HepG2 (cell line): ENCODE data around the gene NSF. TPM values are rescaled to one million over a fixed set of nuclear protein-coding genes. Genes with fewer than 3 reads are reported as not detected.

Experiments
- ARNT2 ChIP-seq: sonication (generic); formaldehyde crosslinking; IDR thresholded peaks from 2 replicates; pipeline ENCODE4 v1.8.0; 2022; ENCODE audit warnings: mild to moderate bottlenecking, low read depth, missing genetic modification reagents, moderate library complexity
- CAMTA2 ChIP-seq: sonication (generic); formaldehyde crosslinking; IDR thresholded peaks from 2 replicates; pipeline ENCODE4 v1.4.0; 2020; ENCODE audit warnings: mild to moderate bottlenecking, missing genetic modification reagents, borderline replicate concordance
- CEBPB ChIP-seq: IDR thresholded peaks from 2 replicates; pipeline ENCODE4 v1.6.1; 2011; ENCODE audit warnings: low read depth, low read length, improper control_type of control experiment, borderline replicate concordance
- DNMT3B ChIP-seq: conservative IDR thresholded peaks from 2 replicates; pipeline ENCODE4 v1.6.1; 2016; ENCODE audit warnings: missing biosample characterization, control low read depth
- ELK4 ChIP-seq: sonication (generic); formaldehyde crosslinking; IDR thresholded peaks from 2 replicates; pipeline ENCODE4 v1.9.0; 2021; ENCODE audit warnings: missing genetic modification reagents, borderline replicate concordance
- GPBP1L1 ChIP-seq: sonication (generic); formaldehyde crosslinking; IDR thresholded peaks from 2 replicates; pipeline ENCODE4 v1.5.0; 2020; ENCODE audit warnings: mild to moderate bottlenecking, missing genetic modification reagents
- GTF2F1 ChIP-seq: fragments of 150-350 bp; IDR thresholded peaks from 2 replicates; pipeline ENCODE4 v1.6.1; 2014; ENCODE audit warnings: low read length
- HOXA9 ChIP-seq: sonication (generic); formaldehyde crosslinking; IDR thresholded peaks from 2 replicates; pipeline ENCODE4 v1.8.1; 2022; ENCODE audit warnings: missing genetic modification reagents, mild to moderate bottlenecking, moderate library complexity, borderline replicate concordance
- JUND ChIP-seq: sonication (generic); formaldehyde crosslinking; IDR thresholded peaks from 2 replicates; pipeline ENCODE4 v1.8.0; 2022; ENCODE audit warnings: mild to moderate bottlenecking, missing genetic modification reagents
- KDM3A ChIP-seq: IDR thresholded peaks from 2 replicates; pipeline ENCODE4 v1.6.1; 2018; ENCODE audit warnings: low read depth, missing compliant biosample characterization
- NCOA2 ChIP-seq: sonication (generic); formaldehyde crosslinking; IDR thresholded peaks from 2 replicates; pipeline ENCODE4 v1.8.0; 2022; ENCODE audit warnings: inconsistent platforms
- NFIC ChIP-seq: IDR thresholded peaks from 2 replicates; pipeline ENCODE4 v1.6.1; 2012; ENCODE audit warnings: mild to moderate bottlenecking, low read length, inconsistent platforms
- NFRKB ChIP-seq: fragments of 450-650 bp; IDR thresholded peaks from 2 replicates; pipeline ENCODE4 v1.6.1; 2017
- POLR2AphosphoS2 ChIP-seq: IDR thresholded peaks from 2 replicates; pipeline ENCODE4 v1.6.1; 2011; ENCODE audit warnings: low read depth, low read length, improper control_type of control experiment
- SMAD1 ChIP-seq: sonication (generic); formaldehyde crosslinking; IDR thresholded peaks from 2 replicates; pipeline ENCODE4 v1.4.0; 2020; ENCODE audit warnings: missing genetic modification reagents, low read depth, mild to moderate bottlenecking, borderline replicate concordance
- TRIM22 ChIP-seq: fragments of 450-650 bp; IDR thresholded peaks from 2 replicates; pipeline ENCODE4 v1.6.1; 2017
- TRIM24 ChIP-seq: sonication (generic); formaldehyde crosslinking; IDR thresholded peaks from 2 replicates; pipeline ENCODE4 v1.8.0; 2022; ENCODE audit warnings: mild to moderate bottlenecking, missing genetic modification reagents
- ZFP62 ChIP-seq: sonication (generic); formaldehyde crosslinking; IDR thresholded peaks from 2 replicates; pipeline ENCODE4 v1.4.0; 2020; ENCODE audit warnings: missing genetic modification reagents
- ZNF180 ChIP-seq: sonication (generic); formaldehyde crosslinking; IDR thresholded peaks from 2 replicates; pipeline ENCODE4 v1.4.0; 2020; ENCODE audit warnings: low read depth, missing genetic modification reagents, borderline replicate concordance
- ZNF232 ChIP-seq: sonication (generic); formaldehyde crosslinking; IDR thresholded peaks from 2 replicates; pipeline ENCODE4 v1.4.0; 2020; ENCODE audit warnings: missing genetic modification reagents, borderline replicate concordance
- ZNF256 ChIP-seq: sonication (generic); formaldehyde crosslinking; conservative IDR thresholded peaks from 2 replicates; pipeline ENCODE4 v1.4.0; 2020; ENCODE audit warnings: missing genetic modification reagents
- ZNF446 ChIP-seq: sonication (generic); formaldehyde crosslinking; IDR thresholded peaks from 2 replicates; pipeline ENCODE4 v1.5.0; 2020; ENCODE audit warnings: mild to moderate bottlenecking, missing genetic modification reagents
- ZNF496 ChIP-seq: sonication (generic); formaldehyde crosslinking; IDR thresholded peaks from 2 replicates; pipeline ENCODE4 v1.8.1; 2023; ENCODE audit warnings: mild to moderate bottlenecking, moderate library complexity, missing genetic modification reagents; ENCODE audit not compliant: insufficient replicate concordance
- ZNF556 ChIP-seq: sonication (generic); formaldehyde crosslinking; IDR thresholded peaks from 2 replicates; pipeline ENCODE4 v1.4.0; 2020; ENCODE audit warnings: mild to moderate bottlenecking, missing genetic modification reagents, borderline replicate concordance
- ZNF576 ChIP-seq: sonication (generic); formaldehyde crosslinking; IDR thresholded peaks from 2 replicates; pipeline ENCODE4 v1.4.0; 2020; ENCODE audit warnings: mild to moderate bottlenecking, missing genetic modification reagents
- ZNF672 ChIP-seq: sonication (generic); formaldehyde crosslinking; IDR thresholded peaks from 2 replicates; pipeline ENCODE4 v1.8.1; 2022; ENCODE audit warnings: missing genetic modification reagents
- ZNF75D ChIP-seq: sonication (generic); formaldehyde crosslinking; IDR thresholded peaks from 2 replicates; pipeline ENCODE4 v1.8.1; 2023; ENCODE audit warnings: missing genetic modification reagents, mild to moderate bottlenecking, borderline replicate concordance
- ZNF776 ChIP-seq: sonication (generic); formaldehyde crosslinking; IDR thresholded peaks from 2 replicates; pipeline ENCODE4 v1.4.0; 2020; ENCODE audit warnings: mild to moderate bottlenecking, missing genetic modification reagents
- ZZZ3 ChIP-seq: sonication (generic); formaldehyde crosslinking; IDR thresholded peaks from 2 replicates; pipeline ENCODE4 v1.4.0; 2020; ENCODE audit warnings: missing genetic modification reagents, mild to moderate bottlenecking, borderline replicate concordance
- polyA plus RNA-seq, 8 experiments: library from polyadenylated mRNA; depleted of rRNA in 3 of 8; stranded (reverse) in 7 of 8; unstranded in 1 of 8; fragments of >200 nt; fragmentation: Illumina TruSeq in 4 of 8; extraction: Trizol in 4 of 8; gene quantifications; 2 replicates each; pipeline versions ENCODE4 v1.2.1 to v1.2.3, GENCODE V29; 2011 to 2016; ENCODE audit warnings: low read depth in 4 of 8, missing spikeins in 1 of 8, mixed read lengths in 1 of 8; ENCODE audit not compliant: insufficient read depth in 1 of 8
- total RNA-seq, 5 experiments: library from RNA; depleted of rRNA; stranded (reverse); fragments of >200 nt; fragmentation: Illumina TruSeq; extraction: Trizol; gene quantifications; 2 replicates each; pipeline ENCODE4 v1.2.3, GENCODE V29; 2016; ENCODE audit warnings: low read depth in 1 of 5

Gene NSF
- total and polyA plus RNA-seq, 2 of the 13 experiments (the other 11 are each of a cell fraction or from before 2014, with no cell fraction given): 21.9 to 37.8 TPM

GRCh38 chr17:46782250-46782953 lies 191.9 kb downstream of the NSF start (continued):
- TF ChIP-seq HOXA9 (CRISPR knock-in tag): no peak
- TF ChIP-seq TRIM22: no peak
- TF ChIP-seq ZNF446 (CRISPR knock-in tag): no peak
- no peak for TF ChIP-seq JUND (CRISPR knock-in tag)
- no peak for TF ChIP-seq TRIM24
- no peak for TF ChIP-seq DNMT3B (CRISPR knock-in tag)
- TF ChIP-seq NFRKB: no peak
- TF ChIP-seq ZNF496: no peak
- TF ChIP-seq ZNF75D (CRISPR knock-in tag): no peak
- peak; percentile 51; the same call in 1 of the 2 replicates for TF ChIP-seq NCOA2 (CRISPR knock-in tag)
- no peak for TF ChIP-seq ZFP62 (CRISPR knock-in tag)
- TF ChIP-seq ZNF776 (CRISPR knock-in tag): no peak
- peak; percentile 76 for TF ChIP-seq KDM3A
- TF ChIP-seq GTF2F1: no peak
- TF ChIP-seq ZNF556 (CRISPR knock-in tag): no peak
- no peak for TF ChIP-seq ZNF672 (CRISPR knock-in tag)
- TF ChIP-seq ZNF576 (CRISPR knock-in tag): no peak
- TF ChIP-seq NFIC: no peak
- TF ChIP-seq ELK4 (CRISPR knock-in tag): no peak
- no peak for TF ChIP-seq CEBPB
- TF ChIP-seq ZNF256 (CRISPR knock-in tag): no peak
- TF ChIP-seq ARNT2 (CRISPR knock-in tag): no peak
- TF ChIP-seq ZNF232 (CRISPR knock-in tag): no peak
- 0 out of 2 replicates have a peak, but pooled peaks have one; percentile 61 for TF ChIP-seq CAMTA2
- TF ChIP-seq SMAD1 (CRISPR knock-in tag): no peak; the same call in 1 of the 2 replicates
- no peak for TF ChIP-seq POLR2AphosphoS2
- no peak for TF ChIP-seq ZNF180 (CRISPR knock-in tag)
- no peak for TF ChIP-seq GPBP1L1 (CRISPR knock-in tag)
- TF ChIP-seq ZZZ3: 0 out of 2 replicates have a peak, but pooled peaks have one; percentile 64
